Neural cell (in vitro differentiated cells): ENCODE results near the gene IFT122.

Experiments
- CTCF ChIP-seq: fragments of 450-650 bp; IDR thresholded peaks from 2 replicates; pipeline ENCODE4 v1.5.1; 2014; ENCODE audit warnings: antibody characterized with exemption, mild to moderate bottlenecking, moderate library complexity; ENCODE audit not compliant: poor library complexity, severe bottlenecking
- EP300 ChIP-seq: fragments of 450-650 bp; conservative IDR thresholded peaks from 2 replicates; pipeline ENCODE4 v1.6.1; 2014; ENCODE audit warnings: antibody characterized with exemption, mild to moderate bottlenecking, moderate library complexity; ENCODE audit not compliant: poor library complexity, severe bottlenecking
- EZH2 ChIP-seq: fragments of 200-600, 300-800 bp; shearing (Covaris generic), sonication (generic); IDR thresholded peaks from 2 replicates; pipeline ENCODE4 v1.6.1; 2014; ENCODE audit warnings: antibody characterized with exemption, low read length, borderline replicate concordance, mild to moderate bottlenecking; ENCODE audit not compliant: insufficient read depth, poor library complexity, severe bottlenecking

GRCh38 chr3:129505341-129505740 lies 65.3 kb downstream of the IFT122 start:
- TF ChIP-seq CTCF (no peak), EZH2 (no peak), EP300 (no peak)
